GM21367 (cell line): ENCODE measurements around the gene DPYD.
"Not testable (repeated sequence)": the region's sequence is repeated elsewhere in the genome, so short reads cannot be mapped to it uniquely, and the experiment has no call there.

Experiments used
- ATAC-seq: cut with Tn5 transposase; IDR thresholded peaks from one replicate; pipeline ENCODE4 v1.9.1; 2021; ENCODE audit not compliant: unreplicated experiment

DPYD gene

GRCh38 chr1:97378596-97378995 lies 542.2 kb downstream of the DPYD start:
- ATAC-seq: no peak

- ATAC-seq: no peak
Observed at GRCh38 chr1:97377432-97378034, 543.3 kb downstream of the DPYD start.

- no peak for ATAC-seq
Observed at GRCh38 chr1:97373000-97373399, 547.8 kb downstream of the DPYD start.

- ATAC-seq: no peak
Observed at GRCh38 chr1:97372531-97372930, 548.3 kb downstream of the DPYD start.

- ATAC-seq: no peak
Observed at GRCh38 chr1:97368296-97368695, 552.5 kb downstream of the DPYD start.

GRCh38 chr1:97366984-97367383 lies 553.9 kb downstream of the DPYD start:
- no peak for ATAC-seq

- ATAC-seq: no peak
Observed at GRCh38 chr1:97365026-97365425, 555.8 kb downstream of the DPYD start.

- no peak for ATAC-seq
Observed at GRCh38 chr1:97364086-97364485, 556.7 kb downstream of the DPYD start.

GRCh38 chr1:97356309-97356708 lies 564.5 kb downstream of the DPYD start:
- no peak for ATAC-seq

- no peak for ATAC-seq
Observed at GRCh38 chr1:97352936-97353382, 567.9 kb downstream of the DPYD start.

- ATAC-seq: no peak
Observed at GRCh38 chr1:97351846-97352245, 569.0 kb downstream of the DPYD start.

- ATAC-seq: no peak
Observed at GRCh38 chr1:97350662-97351061, 570.2 kb downstream of the DPYD start.

- no peak for ATAC-seq
Observed at GRCh38 chr1:97350241-97350640, 570.6 kb downstream of the DPYD start.

- not testable (repeated sequence) for ATAC-seq
Observed at GRCh38 chr1:97349794-97350193, 571.0 kb downstream of the DPYD start.

GRCh38 chr1:97348599-97349265 lies 572.1 kb downstream of the DPYD start:
- ATAC-seq: no peak

GRCh38 chr1:97340951-97341350 lies 579.9 kb downstream of the DPYD start:
- no peak for ATAC-seq

GRCh38 chr1:97338347-97338746 lies 582.5 kb downstream of the DPYD start:
- no peak for ATAC-seq

GRCh38 chr1:97337250-97338030 lies 583.4 kb downstream of the DPYD start:
- no peak for ATAC-seq

GRCh38 chr1:97334454-97334853 lies 586.4 kb downstream of the DPYD start:
- ATAC-seq: no peak

- ATAC-seq: no peak
Observed at GRCh38 chr1:97332716-97333115, 588.1 kb downstream of the DPYD start.

- ATAC-seq: no peak
Observed at GRCh38 chr1:97331165-97331564, 589.7 kb downstream of the DPYD start.

GRCh38 chr1:97314685-97315084 lies 606.1 kb downstream of the DPYD start:
- no peak for ATAC-seq
